Tibial artery (tissue), 4 donors: Measurements from ENCODE around the gene GAPVD1.
"Not testable (repeated sequence)": the region's sequence is repeated elsewhere in the genome, so short reads cannot be mapped to it uniquely, and the experiment has no call there.

Source experiments
- DNase-seq, 2 donors: peaks; one replicate each; pipeline ENCODE4 v3.0.0-alpha.2; 2019
- H3K27ac ChIP-seq, 2 donors: fragments of 200-600 bp; sonication (generic) in 1 of 2; 1 replicate in 1 of 2; 2 replicates in 1 of 2; pipeline ENCODE4 v1.5.1; 2018 to 2019; ENCODE audit warnings: mild to moderate bottlenecking in 1 of 2
- H3K27me3 ChIP-seq, 2 donors: fragments of 200-600 bp; sonication (generic) in 1 of 2; one replicate each; pipeline versions ENCODE4 v1.5.1 to v1.6.0; 2016 to 2019
- H3K36me3 ChIP-seq, 3 donors: fragments of 200-600 bp; sonication (generic) in 2 of 3; one replicate each; pipeline ENCODE4 v1.5.1; 2016 to 2019; ENCODE audit warnings: mild to moderate bottlenecking in 2 of 3
- H3K4me1 ChIP-seq, 4 donors: fragments of 200-600 bp; sonication (generic) in 2 of 4; 1 replicate in 3 of 4; 2 replicates in 1 of 4; pipeline ENCODE4 v1.5.1; 2016 to 2019
- H3K4me3 ChIP-seq, 2 donors: fragments of 200-600 bp; sonication (generic) in 1 of 2; 1 replicate in 1 of 2; 2 replicates in 1 of 2; pipeline ENCODE4 v1.5.1; 2018 to 2019; ENCODE audit warnings: mild to moderate bottlenecking in 2 of 2
- H3K9me3 ChIP-seq, 3 donors: fragments of 200-600 bp; sonication (generic) in 1 of 3; one replicate each; pipeline ENCODE4 v1.5.1; 2016 to 2019
- CTCF ChIP-seq, 2 experiments: fragments of 200-600 bp in 1 of 2; fragments of 450-650 bp in 1 of 2; IDR thresholded peaks; one replicate each; pipeline ENCODE4 v1.5.1; 2017 to 2019; ENCODE audit warnings: antibody characterized with exemption in 2 of 2, mild to moderate bottlenecking in 1 of 2, moderate library complexity in 1 of 2
- intact Hi-C: fragments of 100-400 bp; cut with DNase I; formaldehyde crosslinking; loops from one replicate; pipeline ENCODE4 v1.15.0; 2023; ENCODE audit warnings: low total_unique reads

GAPVD1 gene

GRCh38 chr9:125284855-125285254 lies 23.2 kb downstream of the GAPVD1 start:
- Histone ChIP-seq H3K27ac (no peak overlapping the region), H3K36me3 (peaks cover 0 to 12% (median 6%) of the 10 kb centered on the region in 3 donors), H3K4me1 (peaks cover 0 to 18% (median 5%) of the 10 kb centered on the region in 4 donors), H3K27me3 (no peaks in the 10 kb centered on the region), H3K4me3 (no peak overlapping the region), H3K9me3 (no peaks in the 10 kb centered on the region)
- intact Hi-C loops, result no loop called here
- no peak for DNase-seq
- no peak for TF ChIP-seq CTCF (IDR thresholded peaks at IDR 0.05)

DNA sequence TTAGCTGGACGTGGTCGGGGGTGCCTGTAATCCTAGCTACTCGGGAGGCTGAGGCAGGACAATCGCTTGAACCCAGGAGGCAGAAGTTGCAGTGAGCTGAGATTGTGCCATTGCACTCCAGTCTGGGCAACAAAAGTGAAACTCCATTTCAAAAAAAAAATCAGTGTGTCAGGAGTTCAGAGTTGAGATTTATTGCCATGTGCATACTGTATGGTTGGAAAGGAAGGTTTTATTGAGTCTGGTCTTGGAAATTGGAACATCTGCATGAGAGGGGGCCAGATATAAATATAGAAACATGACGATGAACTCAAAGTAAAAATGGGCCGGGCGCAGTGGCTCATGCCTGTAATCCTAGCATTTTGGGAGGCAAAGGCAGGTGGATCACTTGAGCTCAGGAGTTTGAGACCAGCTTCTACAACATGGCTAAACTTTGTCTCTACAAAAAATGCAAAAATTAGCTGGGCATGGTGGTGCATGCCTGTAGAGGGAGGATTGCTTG lies 25.4 kb downstream of the GAPVD1 start:
- H3K4me1 ChIP-seq, result peaks cover 0 to 18% (median 5%) of the 10 kb centered on the region in 4 donors
- H3K9me3 ChIP-seq, DNase-seq, H3K27me3 ChIP-seq, H3K4me3 ChIP-seq, H3K27ac ChIP-seq, intact Hi-C loops: not testable (repeated sequence)
- H3K36me3 ChIP-seq, result peaks cover 0 to 12% (median 6%) of the 10 kb centered on the region in 3 donors

DNA sequence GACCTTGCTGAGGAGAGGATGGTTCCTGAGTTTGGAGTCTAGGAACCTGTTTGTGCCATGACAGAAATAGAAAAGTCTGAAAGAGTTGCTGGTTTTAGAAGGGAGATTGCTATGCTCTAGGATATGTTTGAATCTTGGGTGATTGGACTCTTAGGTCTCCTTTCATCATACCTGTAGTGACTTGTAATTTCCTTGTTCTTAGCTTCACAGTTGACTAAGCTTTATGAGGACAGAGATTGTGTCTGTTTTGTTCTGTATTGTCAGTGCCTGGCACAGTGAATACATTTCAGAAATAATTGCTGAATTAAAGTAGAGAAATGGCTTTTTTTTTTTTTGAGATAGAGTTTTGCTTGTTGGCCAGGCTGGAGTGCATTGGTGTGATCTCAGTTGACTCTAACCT lies 31.5 kb downstream of the GAPVD1 start:
- intact Hi-C loops, result no loop called here
- H3K4me3 ChIP-seq, result no peak overlapping the region
- no peaks in the 10 kb centered on the region for H3K9me3 ChIP-seq
- no peaks in the 10 kb centered on the region for H3K27me3 ChIP-seq
- no peak for TF ChIP-seq CTCF (IDR thresholded peaks at IDR 0.05)
- H3K4me1 ChIP-seq, result peaks cover 0 to 23% (median 6%) of the 10 kb centered on the region in 4 donors
- DNase-seq, result no peak
- H3K36me3 ChIP-seq, result peaks cover 0 to 11% (median 6%) of the 10 kb centered on the region in 3 donors
- H3K27ac ChIP-seq, result no peak overlapping the region

DNA sequence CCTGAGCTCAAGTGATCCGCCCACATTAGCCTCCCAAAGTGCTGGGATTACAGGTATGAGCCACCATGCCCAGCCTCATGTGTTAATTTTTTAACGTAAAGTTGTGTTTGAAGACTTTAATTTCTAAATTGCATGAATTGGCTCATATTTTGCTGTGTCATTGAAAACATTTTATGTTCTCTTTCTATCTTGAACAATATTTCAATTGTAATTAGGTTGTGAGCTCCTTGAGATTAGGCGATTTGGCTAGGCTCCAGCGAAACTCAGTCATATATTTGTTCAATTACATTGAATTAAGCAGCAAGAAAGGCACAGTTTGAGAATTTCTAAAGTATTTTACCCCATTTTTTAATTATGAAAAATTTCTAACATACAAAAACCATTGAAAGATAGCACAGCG lies 34.0 kb downstream of the GAPVD1 start:
- no peak for DNase-seq
- peaks cover 0 to 23% (median 6%) of the 10 kb centered on the region in 4 donors for H3K4me1 ChIP-seq
- no peak overlapping the region for H3K4me3 ChIP-seq
- TF ChIP-seq CTCF (IDR thresholded peaks at IDR 0.05), result no peak
- H3K36me3 ChIP-seq, result peaks cover 0 to 8% (median 0%) of the 10 kb centered on the region in 3 donors
- no peak overlapping the region for H3K27ac ChIP-seq
- no peaks in the 10 kb centered on the region for H3K27me3 ChIP-seq
- H3K9me3 ChIP-seq, result no peaks in the 10 kb centered on the region
- intact Hi-C loops, result no loop called here

- Histone ChIP-seq H3K4me3 (no peak overlapping the region), H3K9me3 (no peaks in the 10 kb centered on the region), H3K27ac (no peak overlapping the region), H3K4me1 (peaks cover 0 to 23% (median 6%) of the 10 kb centered on the region in 4 donors), H3K27me3 (no peaks in the 10 kb centered on the region), H3K36me3 (peaks cover under 1 to 17% (median 9%) of the 10 kb centered on the region in 3 donors)
- intact Hi-C loops, result no loop called here
- no peak for TF ChIP-seq CTCF (IDR thresholded peaks at IDR 0.05)
- no peak for DNase-seq
Measured at GRCh38 chr9:125296843-125297372, 35.3 kb downstream of the GAPVD1 start.

DNA sequence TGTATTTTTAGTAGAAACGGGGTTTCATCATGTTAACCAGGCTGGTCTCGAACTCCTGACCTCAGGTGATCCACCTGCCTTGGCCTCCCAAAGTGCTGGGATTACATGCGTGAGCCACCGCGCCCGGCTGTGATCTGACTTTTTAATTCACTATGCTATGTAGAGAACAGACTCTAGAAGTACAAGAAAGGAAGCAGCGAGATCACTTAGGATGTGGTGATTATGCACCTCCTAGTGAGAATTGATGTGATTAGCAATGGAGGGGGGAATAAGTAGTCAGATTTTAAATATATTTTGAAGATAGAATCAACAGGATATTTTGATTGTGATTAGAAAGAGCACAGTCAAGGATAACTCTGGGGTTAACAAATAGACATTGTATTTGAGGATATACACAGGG lies 36.3 kb downstream of the GAPVD1 start:
- intact Hi-C loops, result no loop called here
- H3K27me3 ChIP-seq, result no peaks in the 10 kb centered on the region
- TF ChIP-seq CTCF (IDR thresholded peaks at IDR 0.05), result no peak
- peaks cover 11 to 26% (median 19%) of the 10 kb centered on the region in 3 donors for H3K36me3 ChIP-seq
- no peaks in the 10 kb centered on the region for H3K9me3 ChIP-seq
- H3K4me1 ChIP-seq, result peaks cover 0 to 23% (median 3%) of the 10 kb centered on the region in 4 donors
- H3K4me3 ChIP-seq, result no peak overlapping the region
- H3K27ac ChIP-seq, result no peak overlapping the region
- DNase-seq, result no peak
